Measurements from ENCODE around the gene PIAS2.
"Not testable (repeated sequence)": the region's sequence is repeated elsewhere in the genome, so short reads cannot be mapped to it uniquely, and the experiment has no call there.

PIAS2 gene

DNA sequence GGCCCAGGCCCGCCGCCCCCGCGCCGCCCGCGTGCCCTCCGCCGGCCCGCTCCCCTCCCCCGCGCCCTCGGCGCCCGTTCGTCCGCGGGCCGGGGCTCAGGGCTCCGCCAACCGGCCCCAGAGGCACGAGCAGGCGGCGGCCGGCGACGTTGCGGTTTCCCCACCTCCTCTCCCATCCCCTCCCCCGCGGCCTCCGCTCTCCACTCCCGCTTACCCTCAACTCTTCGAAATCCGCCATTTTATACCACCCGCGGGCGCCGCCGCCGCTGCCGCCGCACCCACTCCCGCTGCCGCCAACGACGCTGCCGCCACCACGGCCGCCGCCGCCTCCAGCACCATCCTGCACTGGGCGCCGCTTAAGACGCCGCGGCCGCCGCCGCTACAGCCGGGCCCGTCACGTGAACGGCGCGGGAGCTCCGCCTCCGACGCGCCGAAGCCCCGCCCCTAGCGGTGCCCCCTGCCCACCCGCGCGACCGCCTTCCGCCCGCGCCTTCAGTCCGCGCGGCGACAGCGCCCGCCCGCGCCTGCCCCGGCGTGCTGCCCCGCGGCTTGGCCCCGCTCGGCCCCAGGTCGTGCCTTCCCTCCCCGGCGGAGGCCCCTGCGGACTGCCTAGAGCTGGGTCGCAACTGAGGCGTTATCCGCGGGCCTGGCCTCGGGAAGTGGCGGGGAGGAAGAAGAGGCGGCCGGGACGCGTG, at the start of gene PIAS2, which contains the start of gene KATNAL2:
Gene PIAS2, minus strand, starts transcription at position 400 of the 695 bp plus-strand sequence. Its CDS starts 162 bp downstream, at position 238.
Gene KATNAL2, plus strand, starts transcription at position 495 of the 695 bp plus-strand sequence. CDS start 29,271 bp downstream, outside the sequence.
- H3K27me3 ChIP-seq (ENCODE audit: low read depth) = no peaks in the 10 kb centered on the region
- DNase-seq (ENCODE audit: low spot score in 2 of 2) = peak; percentile 79 to 88
- in situ Hi-C loops (cut with MboI; ENCODE audit: low sequenced_read_pairs) = no loop called here
- no peaks in the 10 kb centered on the region for H3K36me3 ChIP-seq (replicated peaks)
- peaks cover 32% of the 10 kb centered on the region for H3K4me1 ChIP-seq
- H3K4me3 ChIP-seq = peak within 1 kb of the TSS; percentile 61
- H3K9me3 ChIP-seq = no peaks in the 10 kb centered on the region

DNA sequence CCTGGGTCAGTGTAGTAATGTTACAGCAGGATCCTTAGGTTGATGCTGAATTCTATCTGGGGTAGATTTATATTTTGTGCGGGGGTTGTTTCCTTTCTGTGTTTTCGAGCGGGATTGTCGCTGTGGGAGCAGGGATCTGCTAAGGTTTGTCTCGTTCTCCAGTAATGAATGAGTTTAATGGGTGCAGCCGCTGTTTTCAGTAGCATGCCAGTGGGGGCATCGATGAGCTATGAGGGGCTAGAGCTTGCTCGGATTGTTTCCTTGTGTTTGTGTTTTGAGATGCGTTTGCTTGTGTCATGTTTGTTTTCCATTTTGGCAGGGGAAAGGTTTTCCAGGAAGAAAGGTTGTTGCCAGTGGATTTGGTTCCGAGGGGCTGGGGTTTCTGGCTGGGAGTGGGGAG, 49.0 kb upstream of the PIAS2 start:
- H3K4me3 ChIP-seq; H3K4me1 ChIP-seq; DNase-seq (ENCODE audit: low spot score in 2 of 2); H3K9me3 ChIP-seq; in situ Hi-C loops (cut with MboI; ENCODE audit: low sequenced_read_pairs); H3K27me3 ChIP-seq (ENCODE audit: low read depth); H3K36me3 ChIP-seq (replicated peaks): not testable (repeated sequence)

- H3K4me1 ChIP-seq; H3K27me3 ChIP-seq (ENCODE audit: low read depth); H3K36me3 ChIP-seq (replicated peaks); H3K4me3 ChIP-seq; H3K9me3 ChIP-seq; in situ Hi-C loops (cut with MboI; ENCODE audit: low sequenced_read_pairs); DNase-seq (ENCODE audit: low spot score in 2 of 2): not testable (repeated sequence)
These were observed 47.4 kb upstream of the PIAS2 start for GRCh38 chr18:46964579-46965293.

GRCh38 chr18:46963656-46964578, 46.6 kb upstream of the PIAS2 start:
- H3K4me3 ChIP-seq; H3K4me1 ChIP-seq; in situ Hi-C loops (cut with MboI; ENCODE audit: low sequenced_read_pairs); H3K9me3 ChIP-seq; DNase-seq (ENCODE audit: low spot score in 2 of 2); H3K27me3 ChIP-seq (ENCODE audit: low read depth); H3K36me3 ChIP-seq (replicated peaks): not testable (repeated sequence)

GRCh38 chr18:46958209-46958608, 40.9 kb upstream of the PIAS2 start:
- no peaks in the 10 kb centered on the region for H3K9me3 ChIP-seq
- H3K27me3 ChIP-seq (ENCODE audit: low read depth) = no peaks in the 10 kb centered on the region
- DNase-seq (ENCODE audit: low spot score in 2 of 2) = no peak
- H3K4me3 ChIP-seq = no peak overlapping the region
- no peaks in the 10 kb centered on the region for H3K4me1 ChIP-seq
- no peaks in the 10 kb centered on the region for H3K36me3 ChIP-seq (replicated peaks)
- in situ Hi-C loops (cut with MboI; ENCODE audit: low sequenced_read_pairs) = no loop called here

- Histone ChIP-seq H3K9me3 (no peaks in the 10 kb centered on the region), H3K36me3 (replicated peaks) (no peaks in the 10 kb centered on the region), H3K4me1 (no peaks in the 10 kb centered on the region), H3K27me3 (ENCODE audit: low read depth) (no peaks in the 10 kb centered on the region), H3K4me3 (no peak overlapping the region)
- DNase-seq (ENCODE audit: low spot score in 2 of 2) = no peak
- in situ Hi-C loops (cut with MboI; ENCODE audit: low sequenced_read_pairs) = no loop called here
These were observed 35.9 kb upstream of the PIAS2 start for GRCh38 chr18:46953195-46953594.

- in situ Hi-C loops (cut with MboI; ENCODE audit: low sequenced_read_pairs) = no loop called here
- H3K36me3 ChIP-seq (replicated peaks) = no peaks in the 10 kb centered on the region
- H3K4me1 ChIP-seq = no peaks in the 10 kb centered on the region
- no peaks in the 10 kb centered on the region for H3K9me3 ChIP-seq
- H3K4me3 ChIP-seq = no peak overlapping the region
- no peak for DNase-seq (ENCODE audit: low spot score in 2 of 2)
- H3K27me3 ChIP-seq (ENCODE audit: low read depth) = no peaks in the 10 kb centered on the region
These were observed 32.9 kb upstream of the PIAS2 start for GRCh38 chr18:46950064-46950656.

DNA sequence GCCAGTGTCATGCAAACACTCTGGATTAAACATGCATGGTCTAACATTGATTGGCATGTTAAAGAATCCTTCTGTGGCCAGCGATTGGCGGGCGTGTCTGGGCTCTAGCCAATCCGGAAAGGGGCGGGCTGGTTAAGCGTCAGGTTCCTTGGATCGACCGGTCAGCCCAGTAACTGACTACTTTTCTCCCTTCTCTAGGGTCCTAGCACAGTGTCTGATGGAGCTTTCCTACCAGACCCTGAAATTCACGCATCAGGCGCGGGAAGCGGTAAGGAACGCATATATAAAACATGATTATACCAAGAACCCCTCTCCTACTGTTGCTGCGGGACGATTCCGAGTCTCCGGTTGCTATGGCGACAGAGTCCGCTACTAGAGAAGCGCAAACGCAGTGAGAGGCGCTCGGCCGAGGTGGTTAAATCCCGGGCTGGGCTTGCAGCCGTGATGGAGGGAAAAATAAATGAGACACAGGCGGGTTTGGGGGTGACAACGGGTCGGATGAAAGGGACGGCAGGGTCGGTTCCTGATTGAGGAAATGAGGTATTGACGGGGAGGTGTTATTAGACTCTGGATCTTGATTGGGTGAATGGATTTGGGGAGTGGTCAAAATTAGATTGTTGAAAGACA, 29.5 kb upstream of the PIAS2 start:
- no peaks in the 10 kb centered on the region for H3K36me3 ChIP-seq (replicated peaks)
- H3K9me3 ChIP-seq = no peaks in the 10 kb centered on the region

GRCh38 chr18:46942646-46943045, 25.3 kb upstream of the PIAS2 start:
- no peak for DNase-seq (ENCODE audit: low spot score in 2 of 2)
- H3K36me3 ChIP-seq (replicated peaks) = no peaks in the 10 kb centered on the region
- no peaks in the 10 kb centered on the region for H3K9me3 ChIP-seq
- H3K4me3 ChIP-seq = no peak overlapping the region
- in situ Hi-C loops (cut with MboI; ENCODE audit: low sequenced_read_pairs) = no loop called here
- H3K4me1 ChIP-seq = peaks cover 21% of the 10 kb centered on the region
- no peaks in the 10 kb centered on the region for H3K27me3 ChIP-seq (ENCODE audit: low read depth)

More for the DNA sequence above, 29.5 kb upstream of the PIAS2 start:
- Histone ChIP-seq H3K4me3 (no peak overlapping the region), H3K27me3 (ENCODE audit: low read depth) (no peaks in the 10 kb centered on the region), H3K4me1 (no peaks in the 10 kb centered on the region)
- in situ Hi-C loops (cut with MboI; ENCODE audit: low sequenced_read_pairs) = no loop called here
- no peak for DNase-seq (ENCODE audit: low spot score in 2 of 2)

DNA sequence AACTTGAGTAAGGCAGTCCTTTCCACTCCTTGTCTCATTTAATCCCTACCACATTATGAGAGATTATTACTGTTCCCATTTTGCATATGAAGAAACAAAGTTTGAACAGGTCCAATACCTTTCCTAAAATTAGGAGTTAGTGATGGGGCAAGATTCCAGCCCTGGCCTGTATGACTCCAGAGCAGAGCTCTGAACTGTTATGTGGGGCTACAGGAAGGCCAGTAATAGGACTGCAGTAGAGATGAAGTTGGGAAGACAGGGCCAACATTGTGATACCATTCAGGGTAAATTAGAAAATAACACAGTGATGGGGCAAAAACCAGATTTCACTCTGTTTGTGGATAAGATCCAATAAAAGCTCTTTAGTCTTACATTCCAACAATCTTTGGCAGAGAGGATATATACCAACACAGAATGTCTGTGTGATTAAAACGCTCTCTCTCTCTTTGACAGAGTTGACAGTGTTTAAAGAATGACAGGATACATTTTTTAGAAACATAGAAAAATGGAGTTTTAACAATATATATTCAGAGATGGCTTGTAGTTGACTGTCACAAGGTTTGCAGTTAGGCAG, 22.8 kb upstream of the PIAS2 start:
- H3K4me1 ChIP-seq = peaks cover 21% of the 10 kb centered on the region

DNA sequence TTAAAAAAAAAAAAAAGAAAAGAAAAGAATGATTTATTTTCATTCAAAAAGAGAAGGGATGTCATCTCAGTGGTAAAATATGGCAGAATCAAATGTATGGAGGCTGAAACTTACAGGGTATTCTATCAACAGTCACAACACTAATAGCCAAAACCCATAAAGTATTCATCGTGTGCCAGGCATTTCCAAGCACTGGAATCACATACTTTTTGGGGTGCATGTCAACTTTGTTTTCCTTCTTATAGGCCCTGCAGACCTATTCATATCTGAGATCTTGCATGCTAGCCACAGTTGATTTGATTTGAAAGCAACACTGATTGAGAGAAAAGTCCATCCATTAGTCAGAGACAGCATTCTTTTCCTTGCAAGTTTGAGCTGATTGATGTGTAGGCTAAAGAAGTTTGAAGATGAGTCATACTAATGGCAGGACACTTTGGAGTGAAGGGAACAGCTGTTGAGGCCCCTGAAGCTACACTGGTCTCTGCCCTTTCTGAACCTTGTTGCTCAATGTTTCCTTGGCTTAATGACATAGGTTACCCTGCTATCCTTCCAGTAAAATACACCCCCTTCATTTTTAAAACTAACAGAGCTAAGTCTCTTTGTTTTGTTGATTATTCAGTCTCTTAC, 22.1 kb upstream of the PIAS2 start:
- no peaks in the 10 kb centered on the region for H3K36me3 ChIP-seq (replicated peaks)
- no peaks in the 10 kb centered on the region for H3K9me3 ChIP-seq
- H3K4me1 ChIP-seq = peaks cover 21% of the 10 kb centered on the region
- DNase-seq (ENCODE audit: low spot score in 2 of 2) = peak; percentile 63 to 96
- H3K27me3 ChIP-seq (ENCODE audit: low read depth) = no peaks in the 10 kb centered on the region
- in situ Hi-C loops (cut with MboI; ENCODE audit: low sequenced_read_pairs) = no loop called here
- no peak overlapping the region for H3K4me3 ChIP-seq

More for the DNA sequence above, 22.8 kb upstream of the PIAS2 start:
- Histone ChIP-seq H3K4me3 (no peak overlapping the region), H3K27me3 (ENCODE audit: low read depth) (no peaks in the 10 kb centered on the region), H3K9me3 (no peaks in the 10 kb centered on the region), H3K36me3 (replicated peaks) (no peaks in the 10 kb centered on the region)
- in situ Hi-C loops (cut with MboI; ENCODE audit: low sequenced_read_pairs) = no loop called here
- DNase-seq (ENCODE audit: low spot score in 2 of 2) = peak in 1 of 2 experiments; percentile 52

- no peaks in the 10 kb centered on the region for H3K36me3 ChIP-seq (replicated peaks)
- in situ Hi-C loops (cut with MboI; ENCODE audit: low sequenced_read_pairs) = no loop called here
- peaks cover 7% of the 10 kb centered on the region for H3K4me1 ChIP-seq
- H3K9me3 ChIP-seq = no peaks in the 10 kb centered on the region
- H3K27me3 ChIP-seq (ENCODE audit: low read depth) = no peaks in the 10 kb centered on the region
- DNase-seq (ENCODE audit: low spot score in 2 of 2) = no peak
- no peak overlapping the region for H3K4me3 ChIP-seq
These were observed 3.3 kb upstream of the PIAS2 start for GRCh38 chr18:46920653-46921052.

All from HAP-1 (cell line).